Dedifferentiated amniotic fluid mesenchymal stem cell (primary cell): Measurements from ENCODE around the gene KLHL14.

ENCODE experiments used
- DNase-seq: peaks from one replicate; pipeline ENCODE4 v3.0.0-alpha.2; 2016; ENCODE audit errors: extremely low spot score

The KLHL14 gene

DNA sequence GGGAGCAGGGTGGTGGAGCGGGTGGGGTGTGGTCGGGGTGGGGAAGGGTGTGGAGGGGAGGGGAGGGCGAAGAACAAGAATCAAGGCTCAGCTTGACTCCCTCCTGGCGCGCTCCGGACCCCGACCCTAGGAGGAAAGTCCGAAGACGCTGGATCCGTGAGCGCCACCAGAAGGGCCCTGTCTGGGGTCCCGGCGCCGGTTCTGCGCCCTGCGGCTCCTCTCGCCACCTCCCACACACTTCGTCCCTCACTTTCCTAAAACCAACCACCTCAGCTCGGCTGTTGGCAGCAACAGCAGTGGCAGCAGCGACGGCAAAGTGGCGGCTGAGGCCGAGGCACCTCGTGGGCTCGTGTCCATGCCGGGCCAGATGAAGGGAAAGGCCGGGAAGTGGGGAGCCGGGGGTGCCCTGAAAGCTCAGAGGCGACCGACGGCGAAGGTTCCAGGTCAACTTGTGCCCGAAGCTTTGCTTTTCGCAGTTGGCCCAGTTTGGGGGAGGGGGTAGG, 2.1 kb downstream of the KLHL14 start:
- no peak for DNase-seq

DNA sequence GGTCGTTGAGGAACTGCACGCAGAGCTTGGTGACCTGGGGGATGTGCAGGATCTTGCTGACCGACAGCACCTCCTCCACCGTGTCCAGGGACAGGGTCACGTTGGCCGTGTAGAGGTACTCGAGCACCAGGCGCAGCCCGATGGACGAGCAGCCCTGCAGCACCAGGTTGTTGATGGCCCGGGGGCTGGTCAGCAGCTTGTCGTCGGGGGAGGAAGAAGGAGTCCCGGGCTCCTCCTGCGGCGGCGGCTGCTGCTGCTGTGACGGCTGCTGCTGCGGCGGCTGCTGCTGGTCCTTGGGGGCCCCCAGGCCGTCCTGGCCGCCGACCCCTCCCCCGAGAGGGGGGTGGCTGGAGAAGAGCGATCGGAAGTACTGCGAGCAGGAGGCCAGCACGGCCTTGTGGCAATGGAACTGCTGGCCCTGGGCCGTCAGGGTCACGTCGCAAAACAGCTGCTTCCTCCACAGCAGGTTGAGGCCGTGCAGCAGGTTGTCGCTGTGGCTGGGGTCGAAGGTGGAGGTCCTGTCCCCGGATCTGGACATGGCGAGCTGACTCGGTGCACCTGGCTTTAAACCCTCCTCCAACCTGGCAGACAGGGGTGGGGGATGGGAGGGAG, 2.7 kb downstream of the KLHL14 start:
- DNase-seq = no peak

DNA sequence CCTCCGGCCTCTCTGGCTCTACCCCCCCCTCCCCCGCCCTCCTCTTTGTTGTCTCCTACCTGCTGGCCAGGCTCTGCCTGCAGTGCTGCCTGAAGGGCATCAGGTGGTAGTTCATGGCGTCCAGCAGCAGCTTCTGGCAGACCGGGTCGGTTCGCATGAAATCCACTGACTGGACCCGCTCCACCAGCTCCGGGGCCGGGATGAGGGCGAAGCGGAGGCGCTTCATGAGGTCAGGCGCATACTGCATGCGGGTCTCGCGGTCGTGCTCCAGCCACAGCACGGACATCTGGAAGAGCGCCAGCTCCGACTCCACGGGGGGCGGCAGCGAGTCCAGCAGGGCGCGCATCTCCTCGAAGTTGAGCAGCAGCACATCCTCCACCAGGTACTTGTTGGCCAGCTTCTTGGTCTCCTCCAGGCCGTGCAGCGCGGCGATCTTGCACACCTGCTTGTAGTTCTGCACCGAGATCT, 3.2 kb downstream of the KLHL14 start:
- DNase-seq = no peak

DNA sequence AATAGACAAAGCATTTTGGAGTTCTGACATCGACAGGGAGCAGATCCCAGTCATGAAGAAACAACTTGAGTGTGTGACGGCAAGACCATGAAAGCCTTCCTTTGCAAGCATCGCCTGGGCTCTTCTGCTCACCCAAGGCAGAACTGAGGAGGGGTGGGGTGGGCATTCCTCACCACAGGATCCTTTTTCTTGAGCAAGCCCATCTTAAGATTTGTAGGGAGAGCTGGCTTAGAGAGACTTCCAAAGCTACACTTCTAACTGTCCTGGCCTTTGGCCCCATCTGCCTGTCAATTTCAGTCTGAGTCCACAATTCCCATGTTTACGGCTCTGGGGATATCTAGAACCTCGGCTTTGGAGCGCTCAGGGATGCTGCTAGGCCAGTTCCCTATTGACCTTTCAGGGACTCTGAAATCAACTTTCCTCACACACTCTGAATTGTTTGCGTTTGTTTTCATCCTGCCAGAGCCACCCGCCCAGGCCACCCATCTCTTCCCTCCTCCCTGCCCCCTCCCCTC, 3.7 kb downstream of the KLHL14 start:
- DNase-seq = no peak

DNA sequence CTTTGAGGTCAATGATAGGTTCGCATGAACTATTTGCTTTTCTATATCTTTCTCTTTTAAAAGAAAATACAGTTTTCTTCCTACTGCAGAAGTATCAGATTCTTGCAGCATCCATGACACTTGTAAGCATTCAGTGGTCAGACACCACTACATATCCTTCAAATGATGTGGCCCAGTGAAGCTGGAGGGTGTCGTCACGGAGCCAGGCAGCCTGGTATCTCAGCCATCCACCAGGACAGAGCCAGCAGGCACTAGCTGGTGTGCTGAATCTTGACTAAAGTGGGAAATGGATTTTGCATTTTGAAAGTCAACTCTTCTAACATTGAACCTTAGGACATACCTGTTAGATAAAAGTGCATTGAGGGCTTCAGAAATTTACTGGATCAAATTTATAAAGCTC, 5.4 kb downstream of the KLHL14 start:
- no peak for DNase-seq

DNA sequence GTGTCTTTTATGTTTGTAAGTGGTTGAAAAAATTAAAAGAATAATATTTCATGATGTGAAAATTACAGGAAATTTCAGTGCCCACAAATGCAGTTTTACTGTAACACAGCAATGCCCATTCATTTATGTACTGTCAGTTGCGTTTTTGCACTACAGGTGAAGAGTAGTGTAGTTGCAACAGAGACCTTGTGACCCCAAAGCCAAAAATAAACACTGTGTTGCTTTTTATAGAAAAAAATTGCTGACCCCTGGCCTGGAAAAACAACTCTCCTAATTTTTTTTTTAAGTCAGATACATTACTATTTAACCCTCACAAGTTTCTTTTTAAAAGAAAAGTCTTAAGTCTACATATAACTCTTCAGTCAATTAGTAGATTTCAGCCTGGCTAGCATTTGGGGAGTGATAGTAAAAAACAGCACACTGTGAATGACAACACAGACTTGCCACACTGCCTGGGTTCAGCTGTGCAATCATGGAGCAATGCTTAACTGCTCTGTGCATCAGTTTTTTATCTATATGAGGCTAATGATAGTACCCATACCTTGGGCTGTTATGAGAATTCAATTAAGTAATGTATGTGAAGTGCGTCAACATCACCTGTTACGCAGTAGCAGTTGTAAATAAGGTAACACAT, 8.1 kb downstream of the KLHL14 start:
- DNase-seq = no peak

- DNase-seq = no peak
These were observed 9.5 kb downstream of the KLHL14 start for GRCh38 chr18:32763293-32763692.

DNA sequence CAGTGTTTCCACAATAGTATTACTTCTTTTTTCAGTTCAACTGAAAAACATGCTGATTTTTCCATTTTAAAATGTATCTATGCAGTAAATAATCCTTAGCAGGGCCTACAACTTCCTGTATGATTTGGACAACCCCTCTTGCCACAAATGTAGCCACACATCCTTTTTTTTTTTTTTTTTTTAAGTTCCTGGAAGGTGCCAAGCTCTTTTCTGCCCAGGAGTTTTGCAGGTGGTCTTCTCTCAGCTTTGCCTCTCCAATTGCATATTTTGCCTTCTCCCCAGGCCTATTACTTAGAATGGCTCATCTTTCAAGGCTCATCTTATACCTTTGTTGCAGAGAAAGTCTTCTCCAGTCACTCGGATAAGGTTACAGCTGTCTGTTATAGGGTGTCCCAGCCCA, 11.6 kb downstream of the KLHL14 start:
- DNase-seq = no peak

- DNase-seq = no peak
These were observed 12.4 kb downstream of the KLHL14 start for GRCh38 chr18:32760391-32760790.

DNA sequence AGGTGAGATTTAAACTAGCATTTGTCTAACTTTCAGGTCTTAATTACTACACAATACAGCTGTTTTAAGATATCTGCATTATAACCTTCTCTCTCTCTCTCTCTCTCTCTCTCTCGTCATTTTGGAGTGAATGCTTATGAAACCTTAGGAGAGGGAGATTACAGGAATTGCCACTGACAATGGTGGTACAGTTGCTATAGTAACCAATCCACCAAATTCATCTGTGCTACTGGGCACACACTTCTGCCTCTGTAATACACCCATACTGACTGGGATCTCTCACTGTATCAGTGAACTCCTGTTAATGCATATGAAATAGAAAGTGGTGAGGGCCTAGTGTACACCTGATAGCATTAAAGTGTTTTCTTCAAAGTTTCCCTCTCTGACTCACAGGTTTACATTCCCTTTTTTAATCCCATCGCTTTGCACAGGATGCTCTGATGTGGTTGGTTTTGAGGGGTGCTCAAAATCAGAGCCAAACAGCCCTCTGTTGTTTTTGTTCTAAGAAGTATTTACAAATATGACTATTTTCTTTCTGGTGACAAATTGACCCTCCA, 13.1 kb downstream of the KLHL14 start:
- DNase-seq = no peak

- no peak for DNase-seq
These were observed 18.1 kb downstream of the KLHL14 start for GRCh38 chr18:32754508-32755263.

DNA sequence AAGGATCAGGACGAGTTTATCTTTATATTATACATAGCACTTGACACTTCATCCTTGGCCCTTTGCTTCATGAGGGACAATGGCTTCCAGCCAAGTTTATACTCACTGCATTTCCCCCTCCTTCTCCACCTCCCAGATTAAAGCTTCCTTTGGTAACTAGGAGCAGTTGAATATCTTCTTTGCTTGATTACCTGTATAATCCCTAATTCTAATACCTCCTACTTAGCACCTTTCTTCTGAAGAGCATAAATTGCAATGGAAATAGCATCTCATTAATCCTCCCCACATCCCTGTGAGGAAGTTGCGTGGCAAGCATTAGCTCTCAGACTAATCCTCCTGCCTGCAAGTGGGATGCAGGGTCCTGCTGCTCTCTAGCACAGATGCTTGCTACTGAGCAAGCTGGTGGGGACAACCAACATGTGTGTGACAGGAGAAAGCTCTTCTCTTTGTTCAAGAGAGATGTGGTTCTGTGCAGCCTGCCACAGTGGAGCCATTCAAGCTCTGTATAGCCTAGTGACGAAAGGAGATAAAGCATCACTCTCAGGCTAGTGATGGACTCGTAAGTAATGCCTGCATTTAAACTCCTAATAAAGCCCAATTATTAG, 19.1 kb downstream of the KLHL14 start:
- no peak for DNase-seq

DNA sequence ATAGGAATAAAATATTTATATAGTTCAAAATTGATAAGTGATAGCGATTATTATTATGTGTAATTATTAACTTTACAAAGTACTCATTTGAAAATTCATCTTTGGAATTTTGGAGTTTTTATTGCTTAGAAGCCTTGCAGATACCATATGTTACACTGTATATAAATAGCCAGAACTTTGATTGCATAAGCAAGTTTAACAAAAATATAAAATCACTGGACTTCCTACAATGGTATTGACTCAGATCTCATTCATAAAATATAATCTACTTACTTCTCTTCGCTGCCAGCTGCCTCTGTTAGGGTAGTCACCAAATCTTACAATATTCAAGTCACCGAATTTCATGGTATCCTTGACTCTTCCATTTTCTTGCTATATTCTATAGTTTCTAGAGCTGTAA, 22.5 kb downstream of the KLHL14 start:
- no peak for DNase-seq

- DNase-seq = no peak
These were observed 23.0 kb downstream of the KLHL14 start for GRCh38 chr18:32749809-32750208.

GRCh38 chr18:32742579-32742978, 30.2 kb downstream of the KLHL14 start:
- no peak for DNase-seq

- no peak for DNase-seq
These were observed 37.0 kb downstream of the KLHL14 start for GRCh38 chr18:32735781-32736180.

GRCh38 chr18:32734442-32734841, 38.4 kb downstream of the KLHL14 start:
- DNase-seq = no peak

DNA sequence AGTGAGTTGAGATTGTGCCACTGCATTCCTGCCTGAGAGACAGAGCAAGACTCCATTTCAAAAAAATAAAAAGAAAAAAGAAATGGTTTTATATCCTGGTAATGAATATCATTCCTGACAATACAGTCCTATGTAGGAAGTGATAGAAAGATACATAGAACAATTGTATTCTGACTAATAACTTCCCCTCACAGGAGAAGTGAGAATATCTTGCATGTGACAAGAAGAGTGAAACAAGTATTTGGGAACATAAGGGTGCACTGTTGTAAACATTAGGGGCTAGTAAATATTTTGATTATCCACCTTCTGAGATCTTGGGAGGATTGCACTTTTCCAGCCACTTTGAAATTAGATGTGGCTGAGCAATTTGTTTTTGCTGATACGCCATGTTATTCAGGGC, 40.7 kb downstream of the KLHL14 start:
- no peak for DNase-seq

DNA sequence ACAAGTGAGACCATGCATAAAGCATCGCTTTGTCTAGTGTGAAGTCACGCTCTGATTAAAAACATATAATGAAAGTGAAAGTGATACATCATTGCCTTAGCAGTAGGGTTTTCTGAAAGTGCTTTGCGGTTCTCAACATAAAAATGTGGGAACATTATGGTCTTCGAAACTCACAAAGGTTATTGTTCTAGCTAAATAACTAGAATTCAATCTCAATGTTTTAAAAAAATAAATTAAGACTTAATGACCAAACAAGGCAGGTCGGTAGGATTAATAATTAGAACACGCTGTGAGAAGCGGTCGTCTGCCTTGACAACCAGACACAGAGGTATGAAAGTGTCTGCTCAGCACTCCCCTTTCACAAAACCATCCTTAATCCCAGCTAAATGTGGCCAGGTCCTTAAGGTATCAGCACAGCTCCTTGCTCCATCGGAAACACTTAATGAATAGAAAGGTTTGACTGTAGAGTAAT, 42.2 kb downstream of the KLHL14 start:
- DNase-seq = no peak

GRCh38 chr18:32730068-32730467, 42.8 kb downstream of the KLHL14 start:
- DNase-seq = no peak

DNA sequence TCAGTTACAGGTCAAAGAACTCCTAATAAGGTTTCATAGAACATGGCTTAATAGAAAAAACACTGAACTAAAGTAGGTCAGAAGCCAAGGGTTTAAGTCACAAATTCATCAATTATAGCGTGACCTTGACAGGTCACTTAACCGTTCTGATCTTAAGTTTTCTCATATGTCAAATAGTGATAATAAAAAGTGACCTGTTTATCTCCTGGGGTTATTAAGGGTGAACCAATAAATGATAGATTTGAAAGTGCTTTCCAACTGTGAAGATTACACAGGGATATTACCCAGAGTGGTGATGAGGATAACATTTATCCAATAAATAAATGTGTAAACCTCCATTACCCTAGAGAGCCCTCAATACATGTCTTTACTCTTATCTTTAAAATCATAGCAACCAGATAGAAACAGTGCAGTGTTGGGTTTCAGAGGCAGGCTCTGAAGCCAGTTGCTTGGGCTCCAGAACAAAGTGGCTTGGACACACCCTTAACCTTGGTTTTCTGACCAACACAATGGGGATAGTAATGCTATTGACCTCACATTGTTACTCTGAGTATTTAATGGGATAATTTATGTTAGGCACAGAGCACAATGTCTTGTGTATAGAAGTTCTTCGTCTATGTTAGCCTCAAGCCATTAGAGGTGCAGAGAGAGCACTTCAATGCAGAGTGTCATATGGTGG, 48.6 kb downstream of the KLHL14 start:
- no peak for DNase-seq
